Astrocyte (in vitro differentiated cells and primary cell): ENCODE results near the gene FASN.

Experiments used
- CTCF ChIP-seq: IDR thresholded peaks from 2 replicates; pipeline ENCODE4 v1.5.1; 2011; ENCODE audit warnings: low read depth, mild to moderate bottlenecking, inconsistent platforms, low read length, moderate library complexity; ENCODE audit not compliant: insufficient read depth
- EZH2 ChIP-seq: IDR thresholded peaks from 2 replicates; pipeline ENCODE4 v1.6.1; 2012; ENCODE audit warnings: mild to moderate bottlenecking, low read length, inconsistent platforms; ENCODE audit not compliant: insufficient read depth

GRCh38 chr17:82050761-82051641 is 47.0 kb downstream of the FASN start:
- no peak for TF ChIP-seq CTCF
- TF ChIP-seq EZH2: no peak
